ENCODE results near the gene MSL2. TPM values are rescaled to one million over a fixed set of nuclear protein-coding genes. Genes with fewer than 3 reads are reported as not detected.

Gene MSL2, protein sequence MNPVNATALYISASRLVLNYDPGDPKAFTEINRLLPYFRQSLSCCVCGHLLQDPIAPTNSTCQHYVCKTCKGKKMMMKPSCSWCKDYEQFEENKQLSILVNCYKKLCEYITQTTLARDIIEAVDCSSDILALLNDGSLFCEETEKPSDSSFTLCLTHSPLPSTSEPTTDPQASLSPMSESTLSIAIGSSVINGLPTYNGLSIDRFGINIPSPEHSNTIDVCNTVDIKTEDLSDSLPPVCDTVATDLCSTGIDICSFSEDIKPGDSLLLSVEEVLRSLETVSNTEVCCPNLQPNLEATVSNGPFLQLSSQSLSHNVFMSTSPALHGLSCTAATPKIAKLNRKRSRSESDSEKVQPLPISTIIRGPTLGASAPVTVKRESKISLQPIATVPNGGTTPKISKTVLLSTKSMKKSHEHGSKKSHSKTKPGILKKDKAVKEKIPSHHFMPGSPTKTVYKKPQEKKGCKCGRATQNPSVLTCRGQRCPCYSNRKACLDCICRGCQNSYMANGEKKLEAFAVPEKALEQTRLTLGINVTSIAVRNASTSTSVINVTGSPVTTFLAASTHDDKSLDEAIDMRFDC
- total RNA-seq, result 17.5 and 19.3 TPM in 2 replicates

DNA sequence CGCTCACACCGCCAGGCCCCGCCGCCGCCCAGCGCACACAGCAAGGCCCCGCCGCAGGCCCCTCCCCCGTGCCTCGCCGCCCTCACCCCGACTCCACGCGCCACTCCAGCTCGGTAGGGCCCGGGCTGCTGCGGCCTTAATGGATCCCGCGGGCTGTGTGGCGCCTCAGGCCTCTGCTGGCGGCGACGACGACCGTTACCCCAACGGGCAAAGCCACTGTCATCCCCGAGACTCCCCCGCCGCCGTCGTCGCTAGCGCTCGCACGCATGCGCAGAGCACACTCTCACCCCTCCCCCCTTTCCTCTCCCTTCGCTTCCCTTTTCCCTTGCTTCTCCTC lies at the start of gene MSL2:
MSL2 (minus strand) TSS at position 272 of the 337 bp plus-strand sequence. CDS start 1,222 bp downstream, outside the sequence.
- TF ChIP-seq, protein P1, sequence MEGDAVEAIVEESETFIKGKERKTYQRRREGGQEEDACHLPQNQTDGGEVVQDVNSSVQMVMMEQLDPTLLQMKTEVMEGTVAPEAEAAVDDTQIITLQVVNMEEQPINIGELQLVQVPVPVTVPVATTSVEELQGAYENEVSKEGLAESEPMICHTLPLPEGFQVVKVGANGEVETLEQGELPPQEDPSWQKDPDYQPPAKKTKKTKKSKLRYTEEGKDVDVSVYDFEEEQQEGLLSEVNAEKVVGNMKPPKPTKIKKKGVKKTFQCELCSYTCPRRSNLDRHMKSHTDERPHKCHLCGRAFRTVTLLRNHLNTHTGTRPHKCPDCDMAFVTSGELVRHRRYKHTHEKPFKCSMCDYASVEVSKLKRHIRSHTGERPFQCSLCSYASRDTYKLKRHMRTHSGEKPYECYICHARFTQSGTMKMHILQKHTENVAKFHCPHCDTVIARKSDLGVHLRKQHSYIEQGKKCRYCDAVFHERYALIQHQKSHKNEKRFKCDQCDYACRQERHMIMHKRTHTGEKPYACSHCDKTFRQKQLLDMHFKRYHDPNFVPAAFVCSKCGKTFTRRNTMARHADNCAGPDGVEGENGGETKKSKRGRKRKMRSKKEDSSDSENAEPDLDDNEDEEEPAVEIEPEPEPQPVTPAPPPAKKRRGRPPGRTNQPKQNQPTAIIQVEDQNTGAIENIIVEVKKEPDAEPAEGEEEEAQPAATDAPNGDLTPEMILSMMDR (IDR thresholded peaks at IDR 0.05; ENCODE audit: insufficient read depth, low read length, poor library complexity, severe bottlenecking), result no peak
- Histone ChIP-seq H3K4me3 (ENCODE audit: low read depth, low read length) (peak within 1 kb of the TSS; percentile 89), H3K36me3 (ENCODE audit: control insufficient read depth, insufficient read depth, low read length) (no peaks in the 10 kb centered on the region), H3K27me3 (ENCODE audit: control insufficient read depth, insufficient read depth, low read length) (no peaks in the 10 kb centered on the region)
- no peak for DNase-seq (ENCODE audit: low read depth)

GRCh38 chr3:136245691-136246090 lies 49.6 kb upstream of the MSL2 start:
- Histone ChIP-seq H3K4me3 (ENCODE audit: low read depth, low read length) (no peak overlapping the region), H3K27me3 (ENCODE audit: control insufficient read depth, insufficient read depth, low read length) (no peaks in the 10 kb centered on the region), H3K36me3 (ENCODE audit: control insufficient read depth, insufficient read depth, low read length) (no peaks in the 10 kb centered on the region)
- DNase-seq (ENCODE audit: low read depth), result no peak
- TF ChIP-seq, protein P1 (IDR thresholded peaks at IDR 0.05; ENCODE audit: insufficient read depth, low read length, poor library complexity, severe bottlenecking), result no peak

DNA sequence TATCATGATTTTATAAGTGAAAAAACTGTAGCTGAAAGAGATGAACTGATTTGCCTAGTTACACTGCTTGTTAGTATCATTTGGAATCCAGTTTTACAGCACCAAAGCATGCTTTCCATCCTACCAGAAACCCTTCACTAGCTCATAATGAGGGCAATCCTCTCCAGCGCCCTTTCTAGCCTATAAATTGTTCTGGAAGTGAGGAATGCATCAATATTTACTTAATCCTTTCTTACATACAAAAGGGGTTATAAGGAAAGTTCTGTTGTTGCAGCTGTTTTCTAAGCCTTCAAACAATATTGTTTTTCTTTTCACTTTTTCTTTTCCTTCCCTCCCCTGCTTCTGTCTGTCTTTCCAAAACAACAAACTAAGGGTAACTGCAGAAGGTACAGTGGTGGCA lies 43.0 kb upstream of the MSL2 start:
- no peaks in the 10 kb centered on the region for H3K36me3 ChIP-seq (ENCODE audit: control insufficient read depth, insufficient read depth, low read length)
- H3K27me3 ChIP-seq (ENCODE audit: control insufficient read depth, insufficient read depth, low read length), result no peaks in the 10 kb centered on the region
- no peak overlapping the region for H3K4me3 ChIP-seq (ENCODE audit: low read depth, low read length)
- TF ChIP-seq, protein P1 (IDR thresholded peaks at IDR 0.05; ENCODE audit: insufficient read depth, low read length, poor library complexity, severe bottlenecking), result no peak
- no peak for DNase-seq (ENCODE audit: low read depth)

- no peak for DNase-seq (ENCODE audit: low read depth)
Measured at GRCh38 chr3:136237961-136238649, 42.0 kb upstream of the MSL2 start.

GRCh38 chr3:136237103-136237502 lies 41.0 kb upstream of the MSL2 start:
- TF ChIP-seq, protein P1 (IDR thresholded peaks at IDR 0.05; ENCODE audit: insufficient read depth, low read length, poor library complexity, severe bottlenecking), result no peak
- DNase-seq (ENCODE audit: low read depth), result no peak

More at GRCh38 chr3:136237961-136238649, 42.0 kb upstream of the MSL2 start:
- H3K36me3 ChIP-seq (ENCODE audit: control insufficient read depth, insufficient read depth, low read length), result no peaks in the 10 kb centered on the region
- no peak overlapping the region for H3K4me3 ChIP-seq (ENCODE audit: low read depth, low read length)
- TF ChIP-seq, protein P1 (IDR thresholded peaks at IDR 0.05; ENCODE audit: insufficient read depth, low read length, poor library complexity, severe bottlenecking), result no peak
- H3K27me3 ChIP-seq (ENCODE audit: control insufficient read depth, insufficient read depth, low read length), result no peaks in the 10 kb centered on the region

More at GRCh38 chr3:136237103-136237502, 41.0 kb upstream of the MSL2 start:
- Histone ChIP-seq H3K36me3 (ENCODE audit: control insufficient read depth, insufficient read depth, low read length) (no peaks in the 10 kb centered on the region), H3K27me3 (ENCODE audit: control insufficient read depth, insufficient read depth, low read length) (no peaks in the 10 kb centered on the region), H3K4me3 (ENCODE audit: low read depth, low read length) (no peak overlapping the region)
